K562 (cell line): ENCODE data around the gene ANKRD11. TPM values are rescaled to one million over a fixed set of nuclear protein-coding genes. Genes with fewer than 3 reads are reported as not detected.

Experiments used
- ADNP ChIP-seq: fragments of 200-800 bp; sonication (Bioruptor generic); IDR thresholded peaks from 2 replicates; pipeline ENCODE4 v1.6.1; 2016; ENCODE audit warnings: missing genetic modification characterization, missing compliant biosample characterization
- BCOR ChIP-seq: fragments of 450-650 bp; IDR thresholded peaks from 2 replicates; pipeline ENCODE4 v1.6.1; 2016
- E2F5 ChIP-seq: sonication (generic); formaldehyde crosslinking; IDR thresholded peaks from 2 replicates; pipeline ENCODE4 v1.8.0; 2022; ENCODE audit warnings: mild to moderate bottlenecking, missing genetic modification reagents
- HEY1 ChIP-seq: fragments of 250-450 bp; sonication (Bioruptor Pico); IDR thresholded peaks from 2 replicates; pipeline ENCODE4 v1.5.0; 2020; ENCODE audit warnings: mild to moderate bottlenecking, moderate library complexity, borderline replicate concordance
- KAT8 ChIP-seq: fragments of 450-650 bp; IDR thresholded peaks from 2 replicates; pipeline ENCODE4 v1.6.1; 2016; ENCODE audit warnings: low read depth, mild to moderate bottlenecking
- LCOR ChIP-seq: sonication (generic); formaldehyde crosslinking; IDR thresholded peaks from 2 replicates; pipeline ENCODE4 v1.8.0; 2022; ENCODE audit warnings: mild to moderate bottlenecking, missing genetic modification reagents
- MAFF ChIP-seq: IDR thresholded peaks from 2 replicates; pipeline ENCODE4 v1.6.1; 2012; ENCODE audit warnings: low read length, improper control_type of control experiment
- NCOA4 ChIP-seq: fragments of 450-650 bp; IDR thresholded peaks from 2 replicates; pipeline ENCODE4 v1.6.1; 2018; ENCODE audit warnings: mild to moderate bottlenecking; ENCODE audit not compliant: partially characterized antibody
- PTRF ChIP-seq: fragments of 450-650 bp; IDR thresholded peaks from 2 replicates; pipeline ENCODE4 v1.6.1; 2016; ENCODE audit warnings: mild to moderate bottlenecking, missing genetic modification characterization, missing compliant biosample characterization
- RBM22 ChIP-seq: fragments of 200-400 bp; formaldehyde crosslinking; IDR thresholded peaks from 2 replicates; pipeline ENCODE4 v1.6.1; 2018; ENCODE audit warnings: low read length, low read depth; ENCODE audit not compliant: poor library complexity, severe bottlenecking
- RCOR1 ChIP-seq, 2 experiments: IDR thresholded peaks; 2 replicates each; pipeline ENCODE4 v1.6.1; 2012; ENCODE audit warnings: low read depth in 2 of 2, low read length in 2 of 2, borderline replicate concordance in 1 of 2, improper control_type of control experiment in 1 of 2
- SMC3 ChIP-seq: conservative IDR thresholded peaks from 2 replicates; pipeline ENCODE4 v1.6.1; 2011; ENCODE audit warnings: low read depth, low read length, improper control_type of control experiment; ENCODE audit not compliant: insufficient read depth
- TOE1 ChIP-seq, 2 experiments: fragments of 450-650 bp in 1 of 2; sonication (generic) in 1 of 2; formaldehyde crosslinking in 1 of 2; IDR thresholded peaks; 2 replicates each; pipeline versions ENCODE4 v1.7.1 to v1.8.0; 2016 to 2022; ENCODE audit warnings: borderline replicate concordance in 2 of 2, mild to moderate bottlenecking in 2 of 2, antibody characterized with exemption in 1 of 2, inconsistent platforms in 1 of 2, low read depth in 1 of 2, missing genetic modification reagents in 1 of 2, moderate library complexity in 1 of 2
- ZNF184 ChIP-seq: sonication (generic); formaldehyde crosslinking; IDR thresholded peaks from 2 replicates; pipeline ENCODE4 v1.5.0; 2020; ENCODE audit warnings: missing genetic modification reagents
- ZNF586 ChIP-seq: fragments of 450-650 bp; formaldehyde crosslinking; conservative IDR thresholded peaks from 2 replicates; pipeline ENCODE4 v1.4.0; 2020; ENCODE audit warnings: mild to moderate bottlenecking, moderate library complexity
- ZNF766 ChIP-seq: fragments of 200-800 bp; sonication (Bioruptor generic); conservative IDR thresholded peaks from 2 replicates; pipeline ENCODE4 v1.6.1; 2016; ENCODE audit warnings: missing genetic modification characterization, missing compliant biosample characterization
- polyA plus RNA-seq, 8 experiments: library from polyadenylated mRNA; depleted of rRNA in 4 of 8; stranded (reverse) in 5 of 8; unstranded in 3 of 8; fragments of >200 nt; fragmentation: Nextera tagmentation in 2 of 8; fragmentation: Illumina TruSeq in 1 of 8; extraction: Ambion mirVana in 2 of 8; extraction: Trizol in 1 of 8; gene quantifications; 2 replicates each; pipeline versions ENCODE4 v1.2.1 to v1.2.3, GENCODE V29; 2011 to 2014; ENCODE audit warnings: inconsistent platforms in 1 of 8, missing spikeins in 1 of 8
- total RNA-seq, 7 experiments: library from RNA; depleted of rRNA in 6 of 7; stranded (reverse); fragments of >200 nt in 6 of 7; fragmentation: Illumina TruSeq in 2 of 7; extraction: Trizol in 2 of 7; gene quantifications; 2 replicates each; pipeline versions ENCODE4 v1.2.1 to v1.2.3, GENCODE V29; 2011 to 2021; ENCODE audit warnings: low replicate concordance in 1 of 7
- TF ChIP-seq, protein P1 (sequence below), 2 experiments: fragments of 450-650 bp in 1 of 2; IDR thresholded peaks; 2 replicates each; pipeline ENCODE4 v1.6.1; 2011 to 2017; ENCODE audit warnings: low read depth in 2 of 2, antibody characterized with exemption in 1 of 2, borderline replicate concordance in 1 of 2, low read length in 1 of 2, mild to moderate bottlenecking in 1 of 2, mixed read lengths in 1 of 2; ENCODE audit not compliant: control insufficient read depth in 1 of 2
- TF ChIP-seq, protein P2 (sequence below): sonication (generic); formaldehyde crosslinking; IDR thresholded peaks from 2 replicates; pipeline ENCODE4 v1.8.0; 2023; ENCODE audit warnings: mild to moderate bottlenecking, missing genetic modification reagents
- TF ChIP-seq, protein P3 (sequence below), 2 experiments: fragments of 450-650 bp; IDR thresholded peaks; 2 replicates each; pipeline ENCODE4 v1.6.1; 2016

The ANKRD11 gene
- total and polyA plus RNA-seq, 9 of the 15 experiments (the other 6 are each of a cell fraction or from before 2014, with no cell fraction given): 4.7 to 126 (median 31.7) TPM

- TF ChIP-seq, protein P1, sequence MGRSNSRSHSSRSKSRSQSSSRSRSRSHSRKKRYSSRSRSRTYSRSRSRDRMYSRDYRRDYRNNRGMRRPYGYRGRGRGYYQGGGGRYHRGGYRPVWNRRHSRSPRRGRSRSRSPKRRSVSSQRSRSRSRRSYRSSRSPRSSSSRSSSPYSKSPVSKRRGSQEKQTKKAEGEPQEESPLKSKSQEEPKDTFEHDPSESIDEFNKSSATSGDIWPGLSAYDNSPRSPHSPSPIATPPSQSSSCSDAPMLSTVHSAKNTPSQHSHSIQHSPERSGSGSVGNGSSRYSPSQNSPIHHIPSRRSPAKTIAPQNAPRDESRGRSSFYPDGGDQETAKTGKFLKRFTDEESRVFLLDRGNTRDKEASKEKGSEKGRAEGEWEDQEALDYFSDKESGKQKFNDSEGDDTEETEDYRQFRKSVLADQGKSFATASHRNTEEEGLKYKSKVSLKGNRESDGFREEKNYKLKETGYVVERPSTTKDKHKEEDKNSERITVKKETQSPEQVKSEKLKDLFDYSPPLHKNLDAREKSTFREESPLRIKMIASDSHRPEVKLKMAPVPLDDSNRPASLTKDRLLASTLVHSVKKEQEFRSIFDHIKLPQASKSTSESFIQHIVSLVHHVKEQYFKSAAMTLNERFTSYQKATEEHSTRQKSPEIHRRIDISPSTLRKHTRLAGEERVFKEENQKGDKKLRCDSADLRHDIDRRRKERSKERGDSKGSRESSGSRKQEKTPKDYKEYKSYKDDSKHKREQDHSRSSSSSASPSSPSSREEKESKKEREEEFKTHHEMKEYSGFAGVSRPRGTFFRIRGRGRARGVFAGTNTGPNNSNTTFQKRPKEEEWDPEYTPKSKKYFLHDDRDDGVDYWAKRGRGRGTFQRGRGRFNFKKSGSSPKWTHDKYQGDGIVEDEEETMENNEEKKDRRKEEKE (IDR thresholded peaks at IDR 0.05; ENCODE audit: borderline replicate concordance in 1 of 2, control insufficient read depth in 1 of 2, low read depth in 2 of 2, low read length in 1 of 2): no peak
- TF ChIP-seq ZNF766 (peak; percentile 50; the same call in 1 of the 2 replicates), MAFF (no peak), RBM22 (no peak), LCOR (CRISPR knock-in tag) (0 out of 2 replicates have a peak, but pooled peaks have one; percentile 32), ZNF184 (CRISPR knock-in tag) (no peak), BCOR (0 out of 2 replicates have a peak, but pooled peaks have one; percentile 6), NCOA4 (no peak), TOE1 (IDR thresholded peaks at IDR 0.05; ENCODE audit: borderline replicate concordance) (0 out of 2 replicates have a peak, but pooled peaks have one; percentile 42), TOE1 (CRISPR knock-in tag; IDR thresholded peaks at IDR 0.05; ENCODE audit: borderline replicate concordance, low read depth) (no peak), ZNF586 (CRISPR knock-in tag) (no peak), HEY1 (CRISPR knock-in tag) (no peak), SMC3 (no peak), E2F5 (CRISPR knock-in tag) (no peak), ADNP (tag) (no peak), RCOR1 (IDR thresholded peaks at IDR 0.05; ENCODE audit: borderline replicate concordance in 1 of 2, low read depth in 2 of 2, low read length in 2 of 2) (peak in 1 of 2 experiments; percentile 69; a peak in 2 of 4 replicates), KAT8 (no peak), PTRF (tag) (no peak)
- TF ChIP-seq, protein P2, sequence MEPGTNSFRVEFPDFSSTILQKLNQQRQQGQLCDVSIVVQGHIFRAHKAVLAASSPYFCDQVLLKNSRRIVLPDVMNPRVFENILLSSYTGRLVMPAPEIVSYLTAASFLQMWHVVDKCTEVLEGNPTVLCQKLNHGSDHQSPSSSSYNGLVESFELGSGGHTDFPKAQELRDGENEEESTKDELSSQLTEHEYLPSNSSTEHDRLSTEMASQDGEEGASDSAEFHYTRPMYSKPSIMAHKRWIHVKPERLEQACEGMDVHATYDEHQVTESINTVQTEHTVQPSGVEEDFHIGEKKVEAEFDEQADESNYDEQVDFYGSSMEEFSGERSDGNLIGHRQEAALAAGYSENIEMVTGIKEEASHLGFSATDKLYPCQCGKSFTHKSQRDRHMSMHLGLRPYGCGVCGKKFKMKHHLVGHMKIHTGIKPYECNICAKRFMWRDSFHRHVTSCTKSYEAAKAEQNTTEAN (CRISPR knock-in tag): no peak
- TF ChIP-seq, protein P3, sequence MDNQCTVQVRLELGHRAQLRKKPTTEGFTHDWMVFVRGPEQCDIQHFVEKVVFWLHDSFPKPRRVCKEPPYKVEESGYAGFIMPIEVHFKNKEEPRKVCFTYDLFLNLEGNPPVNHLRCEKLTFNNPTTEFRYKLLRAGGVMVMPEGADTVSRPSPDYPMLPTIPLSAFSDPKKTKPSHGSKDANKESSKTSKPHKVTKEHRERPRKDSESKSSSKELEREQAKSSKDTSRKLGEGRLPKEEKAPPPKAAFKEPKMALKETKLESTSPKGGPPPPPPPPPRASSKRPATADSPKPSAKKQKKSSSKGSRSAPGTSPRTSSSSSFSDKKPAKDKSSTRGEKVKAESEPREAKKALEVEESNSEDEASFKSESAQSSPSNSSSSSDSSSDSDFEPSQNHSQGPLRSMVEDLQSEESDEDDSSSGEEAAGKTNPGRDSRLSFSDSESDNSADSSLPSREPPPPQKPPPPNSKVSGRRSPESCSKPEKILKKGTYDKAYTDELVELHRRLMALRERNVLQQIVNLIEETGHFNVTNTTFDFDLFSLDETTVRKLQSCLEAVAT (IDR thresholded peaks at IDR 0.05): peak in 1 of 2 experiments; percentile 86; a peak in 2 of 4 replicates
Observed at GRCh38 chr16:89505204-89506112, 15.1 kb upstream of the ANKRD11 start (continued).
